Measurements from ENCODE around the gene COG5. TPM values are rescaled to one million over a fixed set of nuclear protein-coding genes. Genes with fewer than 3 reads are reported as not detected.

Gene COG5
- total and polyA plus RNA-seq, 10 donors, result 3.6 to 86.6 (median 48.7) TPM

DNA sequence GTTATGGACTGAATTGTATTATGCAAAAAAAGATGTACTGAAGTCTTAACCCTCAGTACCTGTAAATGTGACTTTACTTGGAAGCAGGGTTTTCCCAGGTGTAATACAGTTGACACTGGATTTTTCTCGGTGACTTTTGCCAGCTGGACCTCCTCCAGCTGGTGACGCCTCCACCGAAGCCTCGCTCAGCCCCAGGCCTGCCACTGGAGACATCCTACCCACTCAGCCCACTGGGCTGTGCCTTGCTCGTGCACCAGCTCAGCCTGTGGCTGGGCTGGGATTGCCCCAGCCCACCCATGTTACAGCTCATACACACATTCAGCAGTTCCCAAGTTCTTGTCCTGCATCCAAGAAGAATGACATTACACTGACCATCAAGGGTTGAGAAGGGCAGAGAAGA is 136.3 kb downstream of the COG5 start:
- Histone ChIP-seq H3K4me3 (no peak overlapping the region), H3K27ac (no peak overlapping the region), H3K36me3 (peaks cover 0 to 13% (median 0%) of the 10 kb centered on the region in 6 donors), H3K27me3 (replicated peaks in 1 of 7) (no peaks in the 10 kb centered on the region), H3K9me3 (peaks cover 0 to 8% (median 0%) of the 10 kb centered on the region in 8 donors), H3K4me1 (no peaks in the 10 kb centered on the region)
- WGBS, 5 donors, result 93 to 97% (median 95%) methylated on average over 5 of the region's 5 CpGs
- intact Hi-C loops (cut with DNase I; ENCODE audit: low total_unique reads), result no loop called here
- TF ChIP-seq POLR2A (IDR thresholded peaks at IDR 0.05) (no peak), POLR2AphosphoS5 (IDR thresholded peaks at IDR 0.05) (no peak)
- TF ChIP-seq, protein P1, sequence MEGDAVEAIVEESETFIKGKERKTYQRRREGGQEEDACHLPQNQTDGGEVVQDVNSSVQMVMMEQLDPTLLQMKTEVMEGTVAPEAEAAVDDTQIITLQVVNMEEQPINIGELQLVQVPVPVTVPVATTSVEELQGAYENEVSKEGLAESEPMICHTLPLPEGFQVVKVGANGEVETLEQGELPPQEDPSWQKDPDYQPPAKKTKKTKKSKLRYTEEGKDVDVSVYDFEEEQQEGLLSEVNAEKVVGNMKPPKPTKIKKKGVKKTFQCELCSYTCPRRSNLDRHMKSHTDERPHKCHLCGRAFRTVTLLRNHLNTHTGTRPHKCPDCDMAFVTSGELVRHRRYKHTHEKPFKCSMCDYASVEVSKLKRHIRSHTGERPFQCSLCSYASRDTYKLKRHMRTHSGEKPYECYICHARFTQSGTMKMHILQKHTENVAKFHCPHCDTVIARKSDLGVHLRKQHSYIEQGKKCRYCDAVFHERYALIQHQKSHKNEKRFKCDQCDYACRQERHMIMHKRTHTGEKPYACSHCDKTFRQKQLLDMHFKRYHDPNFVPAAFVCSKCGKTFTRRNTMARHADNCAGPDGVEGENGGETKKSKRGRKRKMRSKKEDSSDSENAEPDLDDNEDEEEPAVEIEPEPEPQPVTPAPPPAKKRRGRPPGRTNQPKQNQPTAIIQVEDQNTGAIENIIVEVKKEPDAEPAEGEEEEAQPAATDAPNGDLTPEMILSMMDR (IDR thresholded peaks at IDR 0.05 in 8 of 11, conservative IDR thresholded peaks at IDR 0.05 in 3 of 11), result no peak
- no peak for DNase-seq

DNA sequence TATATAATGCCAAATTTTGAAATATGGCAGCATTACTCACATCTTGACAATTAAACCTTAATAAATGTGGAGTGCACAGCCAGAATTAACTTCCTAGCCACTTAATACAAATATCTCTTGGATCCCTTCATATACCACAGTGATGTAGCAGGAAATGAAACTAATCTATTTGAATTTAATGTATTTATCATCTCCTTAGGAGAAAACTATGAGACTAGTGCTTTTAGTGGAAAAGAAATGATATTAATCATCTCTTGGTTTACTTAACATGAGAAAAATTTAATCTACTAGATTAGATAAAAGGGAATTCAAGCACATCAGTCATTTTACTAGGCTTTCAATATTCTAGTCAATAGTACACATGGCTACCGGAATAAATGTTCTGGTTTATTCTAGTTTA is 149.5 kb downstream of the COG5 start:
- WGBS, 5 donors, result 95 to 100% (median 100%) methylated on average over 1 of the region's 1 CpG

GRCh38 chr7:107408349-107408748 is 155.4 kb downstream of the COG5 start:
- no peak for DNase-seq
- TF ChIP-seq POLR2A (IDR thresholded peaks at IDR 0.05), result no peak
- TF ChIP-seq, protein P1 (IDR thresholded peaks at IDR 0.05 in 8 of 11, conservative IDR thresholded peaks at IDR 0.05 in 3 of 11), result no peak
- no peaks in the 10 kb centered on the region for H3K4me1 ChIP-seq
- H3K4me3 ChIP-seq, result no peak overlapping the region
- no peak overlapping the region for H3K27ac ChIP-seq
- no peaks in the 10 kb centered on the region for H3K27me3 ChIP-seq (replicated peaks in 1 of 7)
- no peaks in the 10 kb centered on the region for H3K9me3 ChIP-seq
- intact Hi-C loops (cut with DNase I; ENCODE audit: low total_unique reads), result no loop called here
- peaks cover 0 to 48% (median 0%) of the 10 kb centered on the region in 6 donors for H3K36me3 ChIP-seq

More for the DNA sequence above, 149.5 kb downstream of the COG5 start:
- TF ChIP-seq POLR2AphosphoS5 (IDR thresholded peaks at IDR 0.05) (no peak), POLR2A (IDR thresholded peaks at IDR 0.05) (no peak)
- TF ChIP-seq, protein P1 (IDR thresholded peaks at IDR 0.05 in 8 of 11, conservative IDR thresholded peaks at IDR 0.05 in 3 of 11), result no peak
- intact Hi-C loops (cut with DNase I; ENCODE audit: low total_unique reads), result no loop called here
- H3K36me3 ChIP-seq, result peaks cover 0 to 26% (median 0%) of the 10 kb centered on the region in 6 donors
- no peak overlapping the region for H3K27ac ChIP-seq
- DNase-seq, result no peak
- H3K9me3 ChIP-seq, result no peaks in the 10 kb centered on the region
- H3K4me3 ChIP-seq, result no peak overlapping the region
- H3K4me1 ChIP-seq, result no peaks in the 10 kb centered on the region
- no peaks in the 10 kb centered on the region for H3K27me3 ChIP-seq (replicated peaks in 1 of 7)

DNA sequence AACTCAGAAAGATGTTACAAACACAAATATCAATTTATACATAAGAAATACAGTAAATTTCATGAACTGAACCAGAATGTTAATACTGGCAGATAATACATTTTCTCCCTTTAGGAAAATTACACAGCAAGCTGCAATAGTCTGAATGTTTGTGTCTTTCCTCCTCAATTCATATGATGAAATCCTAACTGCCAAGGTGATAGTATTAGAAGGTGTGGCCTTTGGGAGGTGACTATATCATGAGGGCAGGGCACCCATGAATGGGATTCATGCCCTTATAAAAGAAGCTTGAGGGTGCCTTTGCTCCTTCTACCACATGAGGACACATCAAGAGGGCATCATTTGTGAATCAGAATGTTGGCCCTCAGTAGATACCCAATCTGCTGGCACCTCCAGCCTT is 158.2 kb downstream of the COG5 start:
- no peak overlapping the region for H3K4me3 ChIP-seq
- no peak overlapping the region for H3K27ac ChIP-seq
- intact Hi-C loops (cut with DNase I; ENCODE audit: low total_unique reads), result no loop called here
- TF ChIP-seq, protein P1 (IDR thresholded peaks at IDR 0.05 in 8 of 11, conservative IDR thresholded peaks at IDR 0.05 in 3 of 11), result no peak
- TF ChIP-seq POLR2AphosphoS5 (IDR thresholded peaks at IDR 0.05), result no peak
- TF ChIP-seq POLR2A (IDR thresholded peaks at IDR 0.05), result no peak
- no peaks in the 10 kb centered on the region for H3K27me3 ChIP-seq (replicated peaks in 1 of 7)
- peaks cover 0 to 32% (median 0%) of the 10 kb centered on the region in 6 donors for H3K36me3 ChIP-seq
- H3K9me3 ChIP-seq, result no peaks in the 10 kb centered on the region
- no peak for DNase-seq
- H3K4me1 ChIP-seq, result no peaks in the 10 kb centered on the region
